ENCODE measurements around the gene SNHG17.
"Not testable (repeated sequence)": the region's sequence is repeated elsewhere in the genome, so short reads cannot be mapped to it uniquely, and the experiment has no call there.

The SNHG17 gene

GRCh38 chr20:38434770-38435554, at the start of gene SNHG17:
TSS of gene SNHG17 (minus strand) at chr20:38435328.
- peak; percentile 89 to 91 for DNase-seq

- DNase-seq: no peak
Measured at GRCh38 chr20:38479596-38479995, 44.5 kb upstream of the SNHG17 start.

- DNase-seq: no peak
Measured at GRCh38 chr20:38477747-38478146, 42.6 kb upstream of the SNHG17 start.

GRCh38 chr20:38473367-38473795, 38.3 kb upstream of the SNHG17 start:
- DNase-seq: no peak

GRCh38 chr20:38472513-38473366, 37.6 kb upstream of the SNHG17 start, which contains the start of gene RALGAPB:
TSS of gene RALGAPB (plus strand) at chr20:38472843. CDS start at chr20:38488433, 15,590 bp downstream.
- peak; percentile 98 for DNase-seq

- DNase-seq: no peak
Measured at GRCh38 chr20:38471987-38472512, 36.9 kb upstream of the SNHG17 start.

- no peak for DNase-seq
Measured at GRCh38 chr20:38471245-38471644, 36.1 kb upstream of the SNHG17 start.

- DNase-seq: no peak
Measured at GRCh38 chr20:38466983-38467382, 31.9 kb upstream of the SNHG17 start.

GRCh38 chr20:38466171-38466570, 31.0 kb upstream of the SNHG17 start:
- no peak for DNase-seq

GRCh38 chr20:38461569-38461968, 26.4 kb upstream of the SNHG17 start:
- DNase-seq: not testable (repeated sequence)

- DNase-seq: not testable (repeated sequence)
Measured at GRCh38 chr20:38461167-38461566, 26.0 kb upstream of the SNHG17 start.

- DNase-seq: not testable (repeated sequence)
Measured at GRCh38 chr20:38460631-38461030, 25.5 kb upstream of the SNHG17 start.

GRCh38 chr20:38460040-38460623, 25.0 kb upstream of the SNHG17 start:
- no peak for DNase-seq

GRCh38 chr20:38458314-38458713, 23.2 kb upstream of the SNHG17 start:
- no peak for DNase-seq

GRCh38 chr20:38454556-38455473, 19.7 kb upstream of the SNHG17 start:
- DNase-seq: no peak

- no peak for DNase-seq
Measured at GRCh38 chr20:38453941-38454340, 18.8 kb upstream of the SNHG17 start.

- no peak for DNase-seq
Measured at GRCh38 chr20:38452880-38453624, 17.9 kb upstream of the SNHG17 start.

- DNase-seq: no peak
Measured at GRCh38 chr20:38450412-38450975, 15.4 kb upstream of the SNHG17 start.

- DNase-seq: no peak
Measured at GRCh38 chr20:38449046-38449445, 13.9 kb upstream of the SNHG17 start.

GRCh38 chr20:38447931-38448675, 13.0 kb upstream of the SNHG17 start:
- no peak for DNase-seq
